SU-DHL-6 (cell line): ENCODE measurements around the gene AKAP6.

Experiments
- EZH2phosphoT487 ChIP-seq: fragments of 200-600 bp; sonication (generic), shearing (Covaris generic); conservative IDR thresholded peaks from 2 replicates; pipeline ENCODE4 v1.6.1; 2018; ENCODE audit warnings: mild to moderate bottlenecking, antibody characterized with exemption, low read length, moderate library complexity, mixed read lengths
- TF ChIP-seq, protein P1 (sequence below): fragments of 200-600 bp; sonication (generic); IDR thresholded peaks from one replicate; pipeline ENCODE4 v1.5.1; 2017; ENCODE audit warnings: antibody characterized with exemption, mild to moderate bottlenecking, low read length, moderate library complexity; ENCODE audit not compliant: insufficient read depth, poor library complexity, severe bottlenecking

DNA sequence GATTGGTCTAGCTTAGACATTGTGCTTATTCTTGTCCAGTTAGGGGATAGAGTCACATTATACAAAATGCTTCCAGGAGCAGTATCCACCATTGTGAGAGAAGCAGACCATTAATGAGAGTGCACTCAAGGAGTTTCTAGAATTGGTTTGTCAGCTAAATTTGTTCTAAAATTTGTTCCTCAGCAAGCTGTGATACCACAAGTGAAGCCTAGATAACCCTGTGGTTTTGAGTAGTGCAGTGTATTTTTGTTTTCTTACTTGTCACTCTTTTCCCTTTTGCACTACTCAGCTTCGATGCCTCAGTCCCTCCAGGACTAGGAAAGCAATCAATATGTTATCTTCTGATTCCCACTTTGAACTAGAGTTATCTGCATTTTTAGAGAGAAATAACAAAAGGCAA lies 42.5 kb upstream of the AKAP6 start:
- no peak for TF ChIP-seq EZH2phosphoT487
- TF ChIP-seq, protein P1, sequence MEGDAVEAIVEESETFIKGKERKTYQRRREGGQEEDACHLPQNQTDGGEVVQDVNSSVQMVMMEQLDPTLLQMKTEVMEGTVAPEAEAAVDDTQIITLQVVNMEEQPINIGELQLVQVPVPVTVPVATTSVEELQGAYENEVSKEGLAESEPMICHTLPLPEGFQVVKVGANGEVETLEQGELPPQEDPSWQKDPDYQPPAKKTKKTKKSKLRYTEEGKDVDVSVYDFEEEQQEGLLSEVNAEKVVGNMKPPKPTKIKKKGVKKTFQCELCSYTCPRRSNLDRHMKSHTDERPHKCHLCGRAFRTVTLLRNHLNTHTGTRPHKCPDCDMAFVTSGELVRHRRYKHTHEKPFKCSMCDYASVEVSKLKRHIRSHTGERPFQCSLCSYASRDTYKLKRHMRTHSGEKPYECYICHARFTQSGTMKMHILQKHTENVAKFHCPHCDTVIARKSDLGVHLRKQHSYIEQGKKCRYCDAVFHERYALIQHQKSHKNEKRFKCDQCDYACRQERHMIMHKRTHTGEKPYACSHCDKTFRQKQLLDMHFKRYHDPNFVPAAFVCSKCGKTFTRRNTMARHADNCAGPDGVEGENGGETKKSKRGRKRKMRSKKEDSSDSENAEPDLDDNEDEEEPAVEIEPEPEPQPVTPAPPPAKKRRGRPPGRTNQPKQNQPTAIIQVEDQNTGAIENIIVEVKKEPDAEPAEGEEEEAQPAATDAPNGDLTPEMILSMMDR: no peak
